Heart right ventricle (tissue), 16 donors: ENCODE data around the gene IER5. TPM values are rescaled to one million over a fixed set of nuclear protein-coding genes. Genes with fewer than 3 reads are reported as not detected.

Experiments
- ATAC-seq, 8 donors: fragments of 200-7000 bp; cut with Tn5 transposase; one replicate each; pipeline ENCODE4 v1.9.1; 2020; ENCODE audit warnings: mild to moderate bottlenecking in 8 of 8, moderate library complexity in 8 of 8, moderate number of reproducible peaks in 1 of 8
- DNase-seq, 2 donors: peaks; one replicate each; pipeline ENCODE4 v3.0.0-alpha.2; 2020
- H3K27ac ChIP-seq, 10 donors: fragments of 200-600 bp; sonication (generic) in 2 of 10; one replicate each; pipeline versions ENCODE4 v1.5.0 to v1.8.0; 2020 to 2022; ENCODE audit warnings: mild to moderate bottlenecking in 3 of 10
- H3K27me3 ChIP-seq, 7 donors: fragments of 200-600 bp; one replicate each; pipeline ENCODE4 v1.8.0; 2021 to 2022; ENCODE audit warnings: mild to moderate bottlenecking in 2 of 7
- H3K36me3 ChIP-seq, 9 donors: fragments of 200-600 bp; sonication (generic) in 1 of 9; one replicate each; pipeline versions ENCODE4 v1.5.0 to v1.8.0; 2020 to 2022; ENCODE audit warnings: mild to moderate bottlenecking in 2 of 9
- H3K4me1 ChIP-seq, 9 donors: fragments of 200-600 bp; sonication (generic) in 1 of 9; one replicate each; pipeline versions ENCODE4 v1.5.0 to v1.8.0; 2020 to 2022; ENCODE audit warnings: mild to moderate bottlenecking in 4 of 9
- H3K4me3 ChIP-seq, 10 donors: fragments of 200-600 bp; sonication (generic) in 2 of 10; one replicate each; pipeline versions ENCODE4 v1.5.0 to v1.8.0; 2020 to 2022; ENCODE audit warnings: mild to moderate bottlenecking in 7 of 10, moderate library complexity in 2 of 10
- H3K9me3 ChIP-seq, 11 donors: fragments of 200-600 bp in 10 of 11; sonication (generic) in 2 of 11; one replicate each; pipeline versions ENCODE4 v1.5.0 to v1.8.0; 2013 to 2022; ENCODE audit warnings: mild to moderate bottlenecking in 2 of 11, control low read depth in 1 of 11, moderate library complexity in 1 of 11
- WGBS, 2 donors: extraction: QIAGEN DNeasy Blood & Tissue Kit; methylation state at CpG; one replicate each; pipeline ENCODE4 v1.1.7; 2013; ENCODE audit warnings: inconsistent platforms in 1 of 2; 5-methylcytosine and 5-hydroxymethylcytosine counted together
- intact Hi-C, 10 donors: fragments of 100-400 bp; cut with DNase I; formaldehyde crosslinking; loops; one replicate each; pipeline versions ENCODE4 v1.11.1 to v1.14.2; 2022
- polyA plus RNA-seq, 2 donors: library from polyadenylated mRNA; stranded (reverse); fragments of 200-250 nt; gene quantifications; one replicate each; pipeline ENCODE4 v1.2.3, GENCODE V29; 2013
- total RNA-seq, 10 donors: library from RNA; stranded (reverse); fragmentation: NEBNext Ultra II Directional in 3 of 10; extraction: Animal tissue kit (Norgen Biotek cat#: 25700) in 3 of 10; gene quantifications; one replicate each; pipeline versions ENCODE4 v1.2.1 to v1.2.4, GENCODE V29; 2021 to 2023
- TF ChIP-seq, protein P1 (sequence below), 9 donors: fragments of 200-600 bp; sonication (generic) in 2 of 9; IDR thresholded peaks; one replicate each; pipeline versions ENCODE4 v1.5.0 to v1.8.0; 2021 to 2022; ENCODE audit warnings: antibody characterized with exemption in 9 of 9, mild to moderate bottlenecking in 5 of 9, moderate library complexity in 1 of 9
- donor health status: Arrhythmogenic right ventricular cardiomyopathy.
- donor health status: ischemic (EF 13 %, LVEDD 7.1; RV severe dilation, severe dysfunction).
- donor health status: healthy with polysubstance abuse.
- donor health status: DM: no; HTN: yes; CAD: no.
- donor health status: DM: no; HTN: no; CAD: no.
- donor health status: ischemic (EF 25% LVEDD 6.9; RV normal size, moderate dysfunction).
- donor health status: ischemic (EF 25% LVEDD 5.7; RV mildly dilated, moderate dysfunction).
- donor health status: healthy.
- donor health status: DM: yes; HTN: yes; CAD: no.
- donor health status: Ischemic cardiomyopathy.
- donor health status: ischemic (EF 35%, LVEDD 5.7; RV mildly dilated, moderate dysfunction).
- donor health status: nonischemic (EF 11% LVEDD 7.7; RV severe dilation, severe dysfunction).
- donor health status: DM: yes; HTN: yes; CAD: no.
- donor health status: PGD.
- donor health status: ischemic (EF 29% LVEDD 5.4; RV normal size, mild dysfunction).
- donor health status: nonischemic (EF 23%, LVEDD 6.1; RV moderate dilation, normal function).

IER5 gene
- total and polyA plus RNA-seq, 12 donors: 10.7 to 87.5 (median 18.7) TPM

DNA sequence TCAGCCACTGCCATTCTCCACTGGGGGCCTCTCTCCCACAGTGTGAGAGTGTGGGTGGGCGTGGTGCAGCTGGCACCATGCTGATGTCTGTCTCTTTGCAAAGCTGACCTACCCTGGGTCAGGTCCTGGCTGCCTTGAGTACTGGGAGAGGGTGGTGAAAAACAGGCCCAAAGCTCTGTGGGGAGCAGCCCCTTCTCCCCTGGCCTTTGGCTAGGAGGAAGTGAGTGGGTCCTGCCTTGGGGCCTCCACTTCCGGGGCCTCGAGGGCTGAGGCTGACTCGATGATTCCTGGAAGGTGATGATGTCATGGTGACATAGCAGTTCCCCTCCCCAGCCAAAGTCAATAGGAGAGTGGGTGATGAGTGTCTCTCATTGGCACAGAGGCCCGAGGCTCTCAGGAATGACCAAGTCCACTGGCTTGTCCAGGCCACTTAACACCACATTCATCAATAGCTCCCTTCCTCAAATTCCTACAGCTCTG lies 53.0 kb downstream of the IER5 start:
- Histone ChIP-seq H3K27ac (peak overlapping the region in 1 of 10 donors; percentile 68), H3K9me3 (peaks cover 0 to 10% (median 0%) of the 10 kb centered on the region in 11 donors), H3K36me3 (no peaks in the 10 kb centered on the region), H3K27me3 (no peaks in the 10 kb centered on the region), H3K4me3 (no peak overlapping the region), H3K4me1 (peaks cover 16 to 49% (median 38%) of the 10 kb centered on the region in 9 donors)
- 48 to 57% methylated on average over 5 of the region's 5 CpGs for WGBS, 2 donors
- intact Hi-C loops: loop anchor here in 9 of 10 donors (2.0 to 10.0 kb wide), 11 partner anchors 34 to 627 kb away; partner anchors contain the start of genes IER5 (in 4 of the 9) and STX6 (in 1 of the 9)
- no peak for DNase-seq
- peak in 6 of 8 donors; percentile 5 to 54 (median 16) for ATAC-seq
- TF ChIP-seq, protein P1, sequence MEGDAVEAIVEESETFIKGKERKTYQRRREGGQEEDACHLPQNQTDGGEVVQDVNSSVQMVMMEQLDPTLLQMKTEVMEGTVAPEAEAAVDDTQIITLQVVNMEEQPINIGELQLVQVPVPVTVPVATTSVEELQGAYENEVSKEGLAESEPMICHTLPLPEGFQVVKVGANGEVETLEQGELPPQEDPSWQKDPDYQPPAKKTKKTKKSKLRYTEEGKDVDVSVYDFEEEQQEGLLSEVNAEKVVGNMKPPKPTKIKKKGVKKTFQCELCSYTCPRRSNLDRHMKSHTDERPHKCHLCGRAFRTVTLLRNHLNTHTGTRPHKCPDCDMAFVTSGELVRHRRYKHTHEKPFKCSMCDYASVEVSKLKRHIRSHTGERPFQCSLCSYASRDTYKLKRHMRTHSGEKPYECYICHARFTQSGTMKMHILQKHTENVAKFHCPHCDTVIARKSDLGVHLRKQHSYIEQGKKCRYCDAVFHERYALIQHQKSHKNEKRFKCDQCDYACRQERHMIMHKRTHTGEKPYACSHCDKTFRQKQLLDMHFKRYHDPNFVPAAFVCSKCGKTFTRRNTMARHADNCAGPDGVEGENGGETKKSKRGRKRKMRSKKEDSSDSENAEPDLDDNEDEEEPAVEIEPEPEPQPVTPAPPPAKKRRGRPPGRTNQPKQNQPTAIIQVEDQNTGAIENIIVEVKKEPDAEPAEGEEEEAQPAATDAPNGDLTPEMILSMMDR (IDR thresholded peaks at IDR 0.05): no peak

Other genes starting within 250 kb of the IER5 start
- 10 to 100 TPM in 1 of 10 donors, 1 to 10 TPM in 9; 4.7 to 13.6 (median 6.4) TPM for gene KIAA1614, start 175.8 kb upstream of the IER5 start, total RNA-seq
- 1 to 10 TPM; 5.0 to 7.3 TPM for gene KIAA1614, start 175.8 kb upstream of the IER5 start, polyA plus RNA-seq
- 10 to 100 TPM in 1 of 10 donors, 1 to 10 TPM in 9; 5.3 to 10.0 (median 7.0) TPM for gene STX6, start 65.8 kb upstream of the IER5 start, total RNA-seq
- 1 to 10 TPM; 4.8 TPM for gene STX6, start 65.8 kb upstream of the IER5 start, polyA plus RNA-seq
- gene MR1, start 54.7 kb upstream of the IER5 start, total RNA-seq: 1 to 10 TPM; 1.8 to 8.2 (median 3.2) TPM
- 1 to 10 TPM in 1 of 2 donors, under 1 TPM in 1; 0.88 to 2.1 TPM for gene MR1, start 54.7 kb upstream of the IER5 start, polyA plus RNA-seq